Mucosa of stomach (tissue), 1 donor: Measurements from ENCODE around the gene CAPRIN2.

Experiments used
- H3K27me3 ChIP-seq: one replicate; pipeline ENCODE4 v1.7.0; 2013; ENCODE audit warnings: mild to moderate bottlenecking, low read length; ENCODE audit not compliant: control insufficient read depth, insufficient read depth
- H3K36me3 ChIP-seq: one replicate; pipeline ENCODE4 v1.7.0; 2013; ENCODE audit warnings: low read length; ENCODE audit not compliant: control insufficient read depth, insufficient read depth
- H3K4me1 ChIP-seq: one replicate; pipeline ENCODE4 v1.7.0; 2013; ENCODE audit warnings: mild to moderate bottlenecking, low read length; ENCODE audit not compliant: control insufficient read depth, insufficient read depth
- H3K4me3 ChIP-seq: one replicate; pipeline ENCODE4 v1.7.0; 2013; ENCODE audit warnings: low read length
- H3K9ac ChIP-seq: one replicate; pipeline ENCODE4 v1.7.0; 2013; ENCODE audit warnings: mild to moderate bottlenecking, low read length, moderate library complexity
- H3K9me3 ChIP-seq: one replicate; pipeline ENCODE4 v1.7.0; 2013; ENCODE audit warnings: mild to moderate bottlenecking, low read length, moderate library complexity; ENCODE audit not compliant: control insufficient read depth
- donor health status: Pancreatic carcinoma.

CAPRIN2 gene

GRCh38 chr12:30784508-30784907 is 29.8 kb upstream of the CAPRIN2 start:
- H3K4me3 ChIP-seq: no peak overlapping the region
- no peaks in the 10 kb centered on the region for H3K36me3 ChIP-seq
- no peaks in the 10 kb centered on the region for H3K4me1 ChIP-seq
- H3K9me3 ChIP-seq: no peaks in the 10 kb centered on the region
- no peaks in the 10 kb centered on the region for H3K27me3 ChIP-seq
- no peak overlapping the region for H3K9ac ChIP-seq

- Histone ChIP-seq H3K9ac (no peak overlapping the region), H3K36me3 (no peaks in the 10 kb centered on the region), H3K4me3 (no peak overlapping the region), H3K27me3 (no peaks in the 10 kb centered on the region), H3K9me3 (no peaks in the 10 kb centered on the region), H3K4me1 (no peaks in the 10 kb centered on the region)
Observed at GRCh38 chr12:30783946-30784345, 29.2 kb upstream of the CAPRIN2 start.

- H3K4me1 ChIP-seq: no peaks in the 10 kb centered on the region
- H3K27me3 ChIP-seq: no peaks in the 10 kb centered on the region
Observed at GRCh38 chr12:30782316-30783173, 27.8 kb upstream of the CAPRIN2 start.

GRCh38 chr12:30779578-30779977 is 24.8 kb upstream of the CAPRIN2 start:
- no peaks in the 10 kb centered on the region for H3K36me3 ChIP-seq
- no peaks in the 10 kb centered on the region for H3K4me1 ChIP-seq
- H3K9ac ChIP-seq: no peak overlapping the region
- H3K9me3 ChIP-seq: no peaks in the 10 kb centered on the region
- H3K4me3 ChIP-seq: no peak overlapping the region
- no peaks in the 10 kb centered on the region for H3K27me3 ChIP-seq

More at GRCh38 chr12:30782316-30783173, 27.8 kb upstream of the CAPRIN2 start:
- no peaks in the 10 kb centered on the region for H3K9me3 ChIP-seq
- no peak overlapping the region for H3K9ac ChIP-seq
- H3K4me3 ChIP-seq: no peak overlapping the region
- no peaks in the 10 kb centered on the region for H3K36me3 ChIP-seq

- no peaks in the 10 kb centered on the region for H3K4me1 ChIP-seq
- no peak overlapping the region for H3K9ac ChIP-seq
- no peaks in the 10 kb centered on the region for H3K36me3 ChIP-seq
- H3K27me3 ChIP-seq: no peaks in the 10 kb centered on the region
- H3K9me3 ChIP-seq: no peaks in the 10 kb centered on the region
- no peak overlapping the region for H3K4me3 ChIP-seq
Observed at GRCh38 chr12:30779178-30779577, 24.4 kb upstream of the CAPRIN2 start.

- Histone ChIP-seq H3K27me3 (no peaks in the 10 kb centered on the region), H3K9ac (no peak overlapping the region), H3K4me3 (no peak overlapping the region), H3K36me3 (no peaks in the 10 kb centered on the region), H3K9me3 (no peaks in the 10 kb centered on the region), H3K4me1 (no peaks in the 10 kb centered on the region)
Observed at GRCh38 chr12:30774599-30774998, 19.8 kb upstream of the CAPRIN2 start.

- no peaks in the 10 kb centered on the region for H3K4me1 ChIP-seq
Observed at GRCh38 chr12:30769802-30770201, 15.1 kb upstream of the CAPRIN2 start.

GRCh38 chr12:30764251-30764650 is 9.5 kb upstream of the CAPRIN2 start:
- Histone ChIP-seq H3K27me3 (no peaks in the 10 kb centered on the region), H3K4me1 (no peaks in the 10 kb centered on the region), H3K4me3 (no peak overlapping the region), H3K9me3 (no peaks in the 10 kb centered on the region), H3K36me3 (no peaks in the 10 kb centered on the region), H3K9ac (no peak overlapping the region)

More at GRCh38 chr12:30769802-30770201, 15.1 kb upstream of the CAPRIN2 start:
- Histone ChIP-seq H3K27me3 (no peaks in the 10 kb centered on the region), H3K4me3 (no peak overlapping the region), H3K9me3 (no peaks in the 10 kb centered on the region), H3K36me3 (no peaks in the 10 kb centered on the region), H3K9ac (no peak overlapping the region)

GRCh38 chr12:30763053-30763452 is 8.3 kb upstream of the CAPRIN2 start:
- no peaks in the 10 kb centered on the region for H3K36me3 ChIP-seq
- H3K9me3 ChIP-seq: no peaks in the 10 kb centered on the region
- no peaks in the 10 kb centered on the region for H3K4me1 ChIP-seq
- no peak overlapping the region for H3K9ac ChIP-seq
- H3K4me3 ChIP-seq: no peak overlapping the region
- H3K27me3 ChIP-seq: no peaks in the 10 kb centered on the region

GRCh38 chr12:30761730-30762129 is 7.0 kb upstream of the CAPRIN2 start:
- H3K4me1 ChIP-seq: no peaks in the 10 kb centered on the region
- H3K4me3 ChIP-seq: no peak overlapping the region
- no peak overlapping the region for H3K9ac ChIP-seq
- H3K36me3 ChIP-seq: no peaks in the 10 kb centered on the region
- no peaks in the 10 kb centered on the region for H3K27me3 ChIP-seq
- H3K9me3 ChIP-seq: no peaks in the 10 kb centered on the region

- Histone ChIP-seq H3K9ac (no peak overlapping the region), H3K9me3 (no peaks in the 10 kb centered on the region), H3K36me3 (no peaks in the 10 kb centered on the region), H3K4me3 (no peak overlapping the region), H3K27me3 (no peaks in the 10 kb centered on the region), H3K4me1 (peaks cover 9% of the 10 kb centered on the region)
Observed at GRCh38 chr12:30757316-30757715, 2.6 kb upstream of the CAPRIN2 start.

- H3K4me3 ChIP-seq: no peak overlapping the region
- no peak overlapping the region for H3K9ac ChIP-seq
Observed at GRCh38 chr12:30756074-30756473, 1.3 kb upstream of the CAPRIN2 start.

More at GRCh38 chr12:30756074-30756473, 1.3 kb upstream of the CAPRIN2 start:
- Histone ChIP-seq H3K4me1 (peaks cover 9% of the 10 kb centered on the region), H3K27me3 (no peaks in the 10 kb centered on the region), H3K36me3 (no peaks in the 10 kb centered on the region), H3K9me3 (no peaks in the 10 kb centered on the region)
